SK-N-SH (cell line): ENCODE data around the gene PGP.

ENCODE experiments used
- CTCF ChIP-seq: fragments of 200-600 bp; sonication (generic); IDR thresholded peaks from 2 replicates; pipeline ENCODE4 v1.6.1; 2017; ENCODE audit warnings: antibody characterized with exemption, mild to moderate bottlenecking, moderate library complexity
- EP300 ChIP-seq, 2 experiments: IDR thresholded peaks; 2 replicates each; pipeline versions ENCODE4 v1.4.0 to v1.6.1; 2012; ENCODE audit warnings: borderline replicate concordance in 1 of 2, low read depth in 1 of 2, low read length in 1 of 2
- EZH2phosphoT487 ChIP-seq: fragments of 200-600 bp; sonication (generic); IDR thresholded peaks from 2 replicates; pipeline ENCODE4 v1.6.1; 2017; ENCODE audit warnings: low read depth, mixed run types, mild to moderate bottlenecking, antibody characterized with exemption, moderate library complexity, borderline replicate concordance
- IRF3 ChIP-seq: fragments of 150-350 bp; IDR thresholded peaks from 2 replicates; pipeline ENCODE4 v1.6.1; 2016; ENCODE audit warnings: mild to moderate bottlenecking, low read depth, low read length
- MXI1 ChIP-seq: IDR thresholded peaks from 2 replicates; pipeline ENCODE4 v1.6.1; 2012; ENCODE audit warnings: mild to moderate bottlenecking, low read depth, low read length, improper control_type of control experiment
- RCOR1 ChIP-seq: fragments of 150-350 bp; IDR thresholded peaks from 2 replicates; pipeline ENCODE4 v1.6.1; 2017; ENCODE audit warnings: antibody characterized with exemption, low read length
- ZBTB33 ChIP-seq: IDR thresholded peaks from 2 replicates; pipeline ENCODE4 v1.4.0; 2012; ENCODE audit warnings: low read depth, borderline replicate concordance

GRCh38 chr16:2178321-2179106, 36.1 kb downstream of the PGP start:
- TF ChIP-seq CTCF, result no peak
- TF ChIP-seq ZBTB33, result no peak
- TF ChIP-seq EP300 (IDR thresholded peaks at IDR 0.05; ENCODE audit: borderline replicate concordance in 1 of 2, low read depth in 1 of 2, low read length in 1 of 2), result no peak
- TF ChIP-seq IRF3, result no peak
- no peak for TF ChIP-seq EZH2phosphoT487
- TF ChIP-seq MXI1, result no peak
- TF ChIP-seq RCOR1, result no peak
